Stimulated activated CD4-positive, alpha-beta T cell treated with anti-CD3 and anti-CD28 coated beads, Interleukin-1b, Interleukin-23, amount 100 ng/mL, for 4 hours (primary cell): ENCODE results near the gene DPH1.

Experiments
- DNase-seq, 2 donors: peaks; one replicate each; pipeline ENCODE4 v3.0.0-alpha.2; 2020; ENCODE audit warnings: low read depth in 2 of 2

The DPH1 gene

DNA sequence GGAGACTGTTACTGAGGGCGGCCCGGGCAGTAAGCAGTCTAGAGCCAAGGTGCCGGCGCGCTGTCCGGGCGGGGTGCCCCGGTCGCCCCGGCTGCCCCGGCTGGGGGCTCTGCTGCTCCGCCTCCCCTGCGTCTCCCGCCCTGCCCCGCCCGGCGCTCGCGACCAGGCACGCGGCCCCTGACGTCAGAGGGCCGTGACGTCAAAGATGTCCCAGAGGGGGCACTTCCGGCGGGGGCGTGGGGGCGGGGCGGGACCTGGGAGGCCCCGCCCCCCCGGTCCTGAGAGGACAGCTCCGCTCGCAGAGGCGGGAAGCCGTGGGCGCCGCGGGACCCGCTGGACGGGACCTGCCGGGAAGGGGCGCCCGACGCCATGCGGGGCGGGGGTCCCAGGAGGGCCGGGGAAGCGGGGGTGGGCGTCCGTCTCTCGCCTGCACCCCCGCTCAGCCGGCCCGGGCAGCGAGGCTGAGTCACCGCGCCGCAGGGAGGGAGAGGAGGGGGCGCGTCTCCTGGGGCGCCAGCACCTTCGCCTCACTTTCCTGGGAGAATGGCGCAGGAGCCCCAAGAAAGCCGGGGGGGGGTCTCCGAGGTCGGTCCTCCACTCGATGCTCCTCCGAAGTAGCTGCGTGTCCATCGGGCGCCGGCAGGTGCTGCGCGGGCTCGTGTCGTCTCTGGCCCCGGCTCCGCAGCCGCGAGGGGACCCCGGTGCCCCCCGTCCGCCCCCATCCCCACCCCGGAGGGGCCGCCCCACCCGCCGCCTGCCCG, 20.5 kb downstream of the DPH1 start:
- DNase-seq, result peak; percentile 67 to 71

- DNase-seq, result no peak
These were observed 21.3 kb downstream of the DPH1 start for GRCh38 chr17:2051061-2051932.

DNA sequence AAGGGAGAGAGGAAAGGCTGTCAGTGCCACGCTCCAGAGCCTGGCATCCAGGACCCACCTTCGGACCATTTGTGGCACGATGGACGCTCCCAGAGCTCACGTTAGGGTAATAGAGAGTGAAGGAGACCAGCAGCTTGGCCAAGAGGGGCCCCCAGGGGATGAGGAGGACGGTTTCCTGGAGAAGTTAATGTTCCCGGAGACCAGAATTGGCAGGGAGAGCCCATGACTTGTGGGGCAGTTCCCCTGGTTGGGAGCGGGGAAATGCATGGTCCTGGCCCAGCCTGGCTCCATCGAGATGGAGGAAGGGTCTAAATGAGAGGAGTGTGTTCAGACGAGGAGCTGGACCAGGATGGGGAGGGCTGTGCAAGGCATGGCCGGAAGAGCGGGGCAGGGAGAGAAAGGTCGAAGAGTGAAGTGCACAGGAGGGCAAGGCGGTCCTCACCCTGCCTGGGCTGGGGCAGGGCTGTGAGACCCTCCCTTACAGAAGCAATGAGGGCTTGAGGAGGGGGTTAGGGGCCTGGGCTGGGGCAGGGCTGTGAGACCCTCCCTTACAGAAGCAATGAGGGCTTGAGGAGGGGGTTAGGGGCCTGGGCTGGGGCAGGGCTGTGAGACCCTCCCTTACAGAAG, 22.1 kb downstream of the DPH1 start:
- DNase-seq, result no peak

DNA sequence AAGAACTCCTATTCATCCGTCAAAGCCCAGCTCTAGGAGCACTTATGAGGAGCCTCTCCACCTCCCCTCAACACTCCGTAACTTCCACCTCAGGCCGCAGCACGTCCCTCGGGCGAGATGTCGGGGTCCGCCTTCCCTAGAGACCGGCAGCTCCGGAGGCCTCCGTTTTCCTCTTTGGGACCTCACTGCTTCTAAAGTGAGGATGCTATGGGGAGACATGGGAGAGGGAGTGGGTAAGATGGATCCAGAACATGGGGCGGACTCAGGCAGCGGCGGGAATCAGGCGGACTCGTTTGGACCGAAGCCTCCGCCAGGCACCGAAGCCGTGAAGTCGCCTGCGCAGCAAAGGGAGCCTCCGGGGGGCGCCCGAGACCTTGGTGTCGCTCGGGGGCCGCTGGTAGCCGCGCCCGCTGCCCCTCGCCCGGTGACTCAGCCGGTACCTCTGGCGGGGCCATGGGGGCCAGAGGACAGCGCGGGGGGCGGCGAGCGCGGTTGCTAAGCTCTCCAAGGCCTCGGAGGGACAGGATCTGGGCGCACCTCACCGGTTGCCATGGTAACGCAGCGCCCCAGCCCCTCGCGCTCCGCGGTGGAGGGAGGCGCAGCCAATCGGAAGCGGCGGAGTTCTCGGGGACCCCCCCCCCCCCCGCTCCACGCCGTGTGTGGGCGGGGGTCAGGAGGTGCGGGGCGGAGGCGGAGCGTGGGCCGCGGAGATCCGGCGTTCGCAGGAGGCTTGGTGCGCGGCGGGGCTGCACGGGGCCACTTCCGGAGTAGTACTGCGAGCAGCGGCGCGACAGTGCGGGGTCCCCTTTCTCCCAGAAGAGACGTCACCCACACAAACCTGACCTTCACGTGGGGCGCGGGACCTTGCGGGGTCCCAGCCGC, 23.7 kb downstream of the DPH1 start:
- DNase-seq, result peak; percentile 61 to 73

DNA sequence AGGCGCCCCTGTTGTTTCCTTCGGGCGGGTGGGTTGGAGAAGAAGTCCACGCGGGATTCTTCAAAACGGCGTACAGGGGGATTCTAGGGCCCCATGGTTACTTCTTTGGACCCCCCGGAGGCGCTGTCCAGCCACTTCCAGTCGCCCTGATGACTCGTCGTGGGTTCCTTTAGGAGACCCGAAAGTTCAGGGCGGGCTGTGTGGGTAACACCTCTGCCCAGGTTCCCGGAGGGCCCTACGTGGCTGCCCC, 24.2 kb downstream of the DPH1 start:
- no peak for DNase-seq

GRCh38 chr17:2054512-2055291, 24.7 kb downstream of the DPH1 start, which contains the start of gene HIC1:
HIC1 (plus strand) TSS chr17:2055103; CDS start chr17:2056691, 1,588 bp downstream.
- DNase-seq, result peak; percentile 74 to 75

DNA sequence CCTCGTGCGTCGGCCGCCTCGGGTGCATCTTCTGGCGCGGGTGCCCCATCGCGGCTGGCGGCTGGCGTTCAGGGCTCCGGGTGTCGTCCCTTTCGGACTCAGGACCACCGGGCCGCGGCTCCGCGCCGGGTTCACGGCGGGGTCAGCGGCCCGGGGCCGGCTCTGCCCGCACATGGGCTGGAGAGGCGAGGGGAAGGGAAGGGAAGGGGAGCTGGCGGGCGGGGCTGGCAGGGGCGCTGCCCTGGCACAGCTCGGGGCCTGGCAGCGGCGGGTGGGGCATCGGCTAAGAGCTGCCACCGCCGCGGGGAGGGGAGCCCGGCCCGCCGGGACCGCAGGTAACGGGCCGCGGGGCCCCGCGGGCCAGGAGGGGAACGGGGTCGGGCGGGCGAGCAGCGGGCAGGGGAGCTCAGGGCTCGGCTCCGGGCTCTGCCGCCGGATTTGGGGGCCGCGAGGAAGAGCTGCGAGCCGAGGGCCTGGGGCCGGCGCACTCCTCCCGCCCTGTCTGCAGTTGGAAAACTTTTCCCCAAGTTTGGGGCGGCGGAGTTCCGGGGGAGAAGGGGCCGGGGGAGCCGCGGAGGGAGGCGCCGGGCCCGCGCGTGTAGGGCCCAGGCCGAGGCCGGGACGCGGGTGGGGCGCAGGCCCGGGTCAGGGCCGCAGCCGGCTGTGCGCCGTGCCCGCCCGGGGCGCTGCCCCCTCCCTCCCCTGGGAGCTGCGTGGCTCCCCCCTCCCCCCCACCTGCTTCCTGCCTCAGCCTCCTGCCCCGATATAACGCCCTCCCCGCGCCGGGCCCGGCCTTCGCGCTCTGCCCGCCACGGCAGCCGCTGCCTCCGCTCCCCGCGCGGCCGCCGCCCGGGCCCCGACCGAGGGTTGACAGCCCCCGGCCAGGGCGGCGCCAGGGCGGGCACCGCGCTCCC, 25.6 kb downstream of the DPH1 start:
- DNase-seq, result no peak

DNA sequence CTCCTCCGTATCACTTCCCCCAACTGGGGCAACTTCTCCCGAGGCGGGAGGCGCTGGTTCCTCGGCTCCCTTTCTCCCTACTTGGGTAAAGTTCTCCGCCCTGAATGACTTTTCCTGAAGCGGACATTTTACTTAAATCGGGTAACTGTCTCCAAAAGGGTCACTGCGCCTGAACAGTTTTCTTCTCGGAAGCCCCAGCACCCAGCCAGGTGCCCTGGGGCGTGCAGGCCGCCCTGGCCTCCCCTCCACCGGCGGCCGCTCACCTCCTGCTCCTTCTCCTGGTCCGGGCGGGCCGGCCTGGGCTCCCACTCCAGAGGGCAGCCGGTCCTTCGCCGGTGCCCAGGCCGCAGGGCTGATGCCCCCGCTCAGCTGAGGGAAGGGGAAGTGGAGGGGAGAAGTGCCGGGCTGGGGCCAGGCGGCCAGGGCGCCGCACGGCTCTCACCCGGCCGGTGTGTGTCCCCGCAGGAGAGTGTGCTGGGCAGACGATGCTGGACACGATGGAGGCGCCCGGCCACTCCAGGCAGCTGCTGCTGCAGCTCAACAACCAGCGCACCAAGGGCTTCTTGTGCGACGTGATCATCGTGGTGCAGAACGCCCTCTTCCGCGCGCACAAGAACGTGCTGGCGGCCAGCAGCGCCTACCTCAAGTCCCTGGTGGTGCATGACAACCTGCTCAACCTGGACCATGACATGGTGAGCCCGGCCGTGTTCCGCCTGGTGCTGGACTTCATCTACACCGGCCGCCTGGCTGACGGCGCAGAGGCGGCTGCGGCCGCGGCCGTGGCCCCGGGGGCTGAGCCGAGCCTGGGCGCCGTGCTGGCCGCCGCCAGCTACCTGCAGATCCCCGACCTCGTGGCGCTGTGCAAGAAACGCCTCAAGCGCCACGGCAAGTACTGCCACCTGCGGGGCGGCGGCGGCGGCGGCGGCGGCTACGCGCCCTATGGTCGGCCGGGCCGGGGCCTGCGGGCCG, 26.5 kb downstream of the DPH1 start:
- DNase-seq, result no peak

- DNase-seq, result no peak
These were observed 27.3 kb downstream of the DPH1 start for GRCh38 chr17:2057175-2057759.

- DNase-seq, result no peak
These were observed 28.0 kb downstream of the DPH1 start for GRCh38 chr17:2057760-2058585.

DNA sequence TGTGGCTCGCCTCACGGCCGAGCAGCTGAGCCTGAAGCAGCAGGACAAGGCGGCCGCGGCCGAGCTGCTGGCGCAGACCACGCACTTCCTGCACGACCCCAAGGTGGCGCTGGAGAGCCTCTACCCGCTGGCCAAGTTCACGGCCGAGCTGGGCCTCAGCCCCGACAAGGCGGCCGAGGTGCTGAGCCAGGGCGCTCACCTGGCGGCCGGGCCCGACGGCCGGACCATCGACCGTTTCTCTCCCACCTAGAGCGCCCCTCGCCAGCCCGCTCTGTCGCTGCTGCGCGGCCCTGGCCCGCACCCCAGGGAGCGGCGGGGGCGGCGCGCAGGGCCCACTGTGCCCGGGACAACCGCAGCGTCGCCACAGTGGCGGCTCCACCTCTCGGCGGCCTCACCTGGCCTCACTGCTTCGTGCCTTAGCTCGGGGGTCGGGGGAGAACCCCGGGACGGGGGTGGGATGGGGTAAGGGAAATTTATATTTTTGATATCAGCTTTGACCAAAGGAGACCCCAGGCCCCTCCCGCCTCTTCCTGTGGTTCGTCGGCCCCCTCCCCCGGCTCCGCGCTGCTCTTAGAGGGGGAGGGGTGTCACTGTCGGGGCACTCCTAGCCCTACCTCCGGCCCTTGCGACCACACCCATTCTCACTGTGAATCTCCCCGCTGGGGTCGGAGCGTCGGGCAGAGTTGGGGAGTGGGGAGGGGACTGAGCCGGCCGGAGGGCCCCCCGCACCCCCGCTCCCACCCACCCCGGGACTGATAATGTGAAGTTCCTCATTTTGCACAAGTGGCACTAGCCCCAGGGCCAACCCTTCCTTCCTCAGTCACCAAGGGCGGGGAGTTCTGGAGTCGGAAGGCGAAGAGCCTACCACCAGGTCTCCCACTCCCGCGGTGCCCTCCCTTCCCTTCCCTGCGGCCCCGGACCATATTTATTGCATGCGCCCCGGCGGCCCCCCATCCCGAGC, 28.9 kb downstream of the DPH1 start:
- DNase-seq, result peak in 1 of 2 donors; percentile 67

DNA sequence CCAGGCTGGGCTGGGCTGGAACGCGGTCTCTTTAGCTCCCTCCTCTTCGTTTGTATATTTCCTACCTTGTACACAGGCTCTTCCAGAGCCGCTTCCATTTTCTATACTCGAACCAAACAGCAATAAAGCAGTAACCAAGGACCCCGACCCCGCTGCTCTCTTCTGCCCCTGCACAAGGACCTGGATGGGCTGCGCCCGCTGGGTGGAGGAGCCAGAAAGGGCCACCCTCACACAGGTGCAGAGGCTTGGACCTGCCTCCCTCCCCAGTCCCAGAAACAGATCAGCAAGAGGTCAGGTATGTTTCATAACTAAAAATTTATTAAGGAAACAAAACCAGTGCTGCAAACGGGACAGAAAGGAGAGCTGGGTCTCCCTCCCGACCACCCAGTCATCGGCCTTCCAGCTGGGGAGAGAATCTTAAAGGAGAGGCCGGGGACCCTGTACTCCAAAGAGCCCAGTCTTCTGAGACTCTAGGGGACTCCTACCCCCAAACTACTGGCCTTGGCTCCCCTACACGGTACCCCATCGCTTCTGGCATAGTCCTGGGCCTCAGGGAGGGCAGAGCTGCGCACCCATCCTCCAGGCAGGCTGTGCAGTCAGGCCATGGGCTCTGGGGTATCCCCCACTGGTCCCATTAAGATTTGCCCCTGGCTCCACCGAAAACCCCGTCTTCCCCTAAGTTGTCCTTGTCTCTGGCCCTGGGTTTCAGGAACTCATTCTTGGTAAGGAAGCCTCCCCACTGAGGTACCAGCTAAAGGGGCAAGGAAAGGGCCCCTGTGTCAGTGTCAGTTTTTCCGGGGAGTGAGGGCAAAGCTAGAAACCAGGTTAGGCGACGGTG, 29.8 kb downstream of the DPH1 start:
- no peak for DNase-seq

- DNase-seq, result no peak
These were observed 30.4 kb downstream of the DPH1 start for GRCh38 chr17:2060385-2060658.

GRCh38 chr17:2060681-2061440, 30.9 kb downstream of the DPH1 start:
- DNase-seq, result no peak

GRCh38 chr17:2061441-2061958, 31.5 kb downstream of the DPH1 start:
- DNase-seq, result no peak
